OCI-LY3 (cell line): Measurements from ENCODE around the gene PLD1.

ENCODE experiments used
- CTCF ChIP-seq: fragments of 200-600, 300-600 bp; sonication (generic); IDR thresholded peaks from 2 replicates; pipeline ENCODE4 v1.5.1; 2014; ENCODE audit warnings: antibody characterized with exemption, low read length, low read depth
- EZH2phosphoT487 ChIP-seq: fragments of 200-600 bp; shearing (Covaris generic); IDR thresholded peaks from 2 replicates; pipeline ENCODE4 v1.6.1; 2018; ENCODE audit warnings: antibody characterized with exemption, mixed run types, low read depth

GRCh38 chr3:171704002-171704401 is 106.3 kb downstream of the PLD1 start:
- TF ChIP-seq CTCF (peak; percentile 82), EZH2phosphoT487 (no peak)
